Femur (tissue), 1 donor: ENCODE measurements around the gene PGA4.
"Not testable (repeated sequence)": the region's sequence is repeated elsewhere in the genome, so short reads cannot be mapped to it uniquely, and the experiment has no call there.

Experiments used
- DNase-seq: peaks from one replicate; pipeline ENCODE4 v3.0.0-alpha.2; 2017

Gene PGA4

DNA sequence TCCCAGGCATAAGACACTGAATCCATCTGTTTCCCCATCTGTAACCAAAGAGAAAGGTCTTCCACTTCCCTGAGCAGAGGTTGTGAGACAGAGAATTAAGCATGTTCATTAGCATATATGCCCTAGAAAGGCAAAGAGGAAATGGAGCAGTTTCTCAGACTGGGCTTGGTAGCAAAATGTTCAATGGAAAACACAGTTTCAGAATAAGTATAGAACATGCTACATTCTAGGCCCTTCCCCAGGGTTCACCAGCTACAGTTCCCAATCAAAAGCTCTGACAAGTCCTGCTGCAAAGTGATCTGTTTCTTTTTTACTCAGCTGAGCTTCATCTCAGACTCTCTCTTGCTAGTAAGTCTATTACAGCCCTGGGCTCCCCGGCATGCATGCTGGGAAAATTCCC is 30.2 kb downstream of the PGA4 start:
- not testable (repeated sequence) for DNase-seq

DNA sequence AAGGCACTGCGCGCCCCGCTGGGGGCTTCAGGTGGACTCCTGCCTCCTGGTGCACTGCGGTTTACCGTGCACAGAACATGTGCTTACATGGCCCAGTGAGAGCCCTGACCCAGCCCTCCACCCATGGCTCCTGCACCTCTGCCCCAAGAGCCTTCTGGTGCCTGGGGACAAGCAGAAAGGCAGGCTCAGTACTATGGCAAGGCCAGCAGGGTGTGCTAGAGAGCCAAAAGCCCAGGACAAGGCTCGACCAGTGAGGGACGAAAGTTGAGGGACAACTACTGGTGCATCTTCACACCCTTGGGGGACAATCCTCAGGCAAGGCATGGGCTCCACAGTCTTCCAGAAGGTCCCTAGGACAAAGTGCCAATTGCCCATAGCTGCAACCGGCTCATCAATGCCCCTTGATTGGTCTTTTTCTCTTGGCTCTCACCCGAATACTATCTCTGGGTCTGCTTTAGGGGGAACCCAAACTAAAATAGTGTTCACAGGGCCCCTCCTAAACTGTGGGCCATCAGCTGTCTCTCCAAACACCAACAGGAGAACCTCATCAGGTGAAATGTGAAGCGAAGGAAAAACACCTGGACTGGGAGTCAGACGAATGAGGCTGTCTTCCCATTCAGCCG is 32.4 kb downstream of the PGA4 start:
- DNase-seq = peak; percentile 67

DNA sequence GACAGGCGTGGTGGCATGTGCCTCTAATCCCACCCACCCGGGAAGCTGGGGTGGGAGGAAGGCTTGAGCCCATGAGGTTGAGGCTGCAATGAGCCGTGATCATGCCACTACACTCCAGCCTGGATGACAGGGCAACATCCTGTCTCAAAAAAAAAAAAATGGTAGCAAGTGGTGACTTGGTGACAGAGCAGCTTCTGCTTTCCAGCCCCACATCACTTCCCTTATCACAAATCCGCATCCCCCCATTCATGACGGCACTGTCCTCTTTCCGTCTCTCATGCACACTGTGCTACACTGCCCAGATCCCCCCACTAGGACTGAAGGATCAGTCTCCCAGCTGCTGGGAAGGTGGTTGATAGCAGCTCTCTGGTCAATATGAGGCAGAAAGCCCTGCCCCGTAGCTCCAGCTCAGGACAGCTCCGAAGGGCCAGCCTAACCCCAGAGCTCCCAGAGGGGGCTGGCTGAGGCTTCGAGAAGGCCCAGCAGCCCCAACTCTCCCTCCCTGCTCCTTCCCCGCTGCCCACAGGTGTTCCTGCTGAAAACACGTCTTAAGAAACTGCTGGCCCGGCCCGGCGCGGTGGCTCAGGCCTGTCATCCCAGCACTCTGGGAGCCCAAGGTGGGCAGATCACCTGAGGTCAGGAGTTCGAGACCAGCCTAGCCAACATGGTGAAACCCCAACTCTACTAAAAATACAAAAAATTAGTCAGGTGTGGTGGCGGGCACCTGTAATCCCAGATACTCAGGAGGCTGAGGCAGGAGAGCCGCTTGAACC is 34.7 kb downstream of the PGA4 start:
- no peak for DNase-seq

DNA sequence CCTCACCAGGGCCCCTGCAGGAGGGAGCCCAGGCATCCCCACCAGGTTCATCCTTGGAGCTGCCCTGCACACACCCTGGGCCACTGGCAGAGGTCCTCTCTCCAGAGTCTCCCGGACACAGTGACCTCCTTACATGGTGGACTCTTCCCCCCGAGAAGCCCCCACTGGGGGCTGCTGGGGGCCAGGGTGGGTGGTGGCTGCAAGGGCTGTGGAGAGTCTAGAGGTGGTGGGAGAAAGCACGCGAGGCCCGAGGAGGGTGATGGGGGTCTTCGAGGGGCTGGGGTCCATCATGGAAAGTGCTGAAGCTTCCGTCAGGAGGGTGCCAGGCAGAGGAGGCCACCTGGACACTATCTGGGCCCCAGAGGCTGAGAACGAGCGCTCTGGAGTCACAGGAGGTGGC is 36.4 kb downstream of the PGA4 start:
- DNase-seq = no peak

DNA sequence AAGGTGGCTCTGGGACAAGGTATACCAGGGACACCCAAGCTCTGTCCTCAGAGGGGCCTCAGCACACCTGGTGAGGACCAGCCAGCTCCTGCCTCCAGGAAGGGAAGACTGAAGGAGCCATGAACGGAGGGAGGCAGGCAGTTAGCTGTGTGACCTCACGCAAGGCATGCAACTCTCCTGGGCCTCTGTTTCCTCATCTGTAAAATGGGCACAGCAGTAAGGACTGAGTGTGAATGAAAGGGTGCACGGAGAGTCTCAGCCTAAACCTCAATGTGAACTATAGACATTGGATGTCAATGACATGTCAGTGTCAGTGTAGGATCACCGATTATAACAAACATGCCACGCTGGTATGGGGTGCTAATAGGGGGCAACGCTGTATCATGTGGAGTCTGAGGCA is 37.2 kb downstream of the PGA4 start:
- no peak for DNase-seq

DNA sequence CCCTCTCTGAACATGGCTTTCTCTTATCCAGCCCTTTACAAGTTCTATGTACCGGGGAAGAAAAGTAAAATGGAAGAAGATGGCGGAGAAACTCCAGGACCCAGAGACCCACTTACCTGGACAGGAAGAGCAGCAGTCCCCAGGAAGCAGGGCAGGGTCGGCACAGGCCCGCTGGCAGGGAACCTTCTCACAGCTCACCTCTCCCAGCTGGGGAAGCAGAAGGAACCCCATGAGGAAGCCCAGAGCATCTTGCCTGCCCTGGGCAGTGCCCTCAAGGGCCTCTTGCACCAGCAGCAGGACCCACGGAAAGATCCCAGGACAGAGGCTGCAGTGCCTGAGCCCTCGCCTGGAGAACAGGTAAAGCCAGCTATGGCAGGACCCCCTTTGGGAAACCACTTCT is 42.2 kb downstream of the PGA4 start:
- no peak for DNase-seq

DNA sequence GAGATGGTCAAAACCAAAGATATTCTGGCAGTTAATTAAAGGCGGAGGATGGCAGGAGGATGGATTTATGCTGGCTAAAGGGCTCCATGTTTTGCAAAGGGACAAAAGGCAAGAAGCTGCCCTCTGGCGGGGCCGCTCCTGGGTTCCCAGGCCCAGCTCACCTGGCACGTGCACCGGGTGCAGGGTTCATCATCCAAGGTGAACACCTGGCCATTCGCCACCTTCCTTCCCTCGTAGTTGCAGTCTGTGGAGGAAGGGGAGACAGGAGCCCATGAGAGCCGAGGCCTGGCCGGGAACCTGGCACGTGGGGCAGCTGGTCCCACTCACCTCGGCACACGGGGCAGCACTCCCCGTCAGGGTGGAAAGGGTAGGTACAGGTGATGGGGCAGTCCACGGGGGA is 42.6 kb downstream of the PGA4 start:
- DNase-seq = no peak

DNA sequence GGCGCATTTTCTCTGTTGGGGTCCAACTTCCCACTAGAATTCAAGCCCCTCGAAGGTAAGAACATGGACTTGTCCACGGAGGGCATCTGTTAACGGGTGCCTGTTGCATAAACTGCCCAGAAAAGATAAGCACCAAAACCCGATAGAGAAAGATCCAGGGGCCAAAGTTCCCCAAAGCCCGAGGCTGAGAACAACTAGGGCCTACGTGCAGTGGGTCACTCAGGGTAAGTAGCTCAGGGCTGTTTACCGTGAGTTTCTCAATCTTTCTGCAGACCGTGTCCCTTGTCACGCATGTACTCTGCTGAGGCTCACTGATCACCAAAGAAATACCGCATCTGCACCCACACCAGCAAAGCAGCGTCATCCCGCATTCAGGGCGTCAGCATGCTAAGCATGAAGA is 43.2 kb downstream of the PGA4 start:
- no peak for DNase-seq

DNA sequence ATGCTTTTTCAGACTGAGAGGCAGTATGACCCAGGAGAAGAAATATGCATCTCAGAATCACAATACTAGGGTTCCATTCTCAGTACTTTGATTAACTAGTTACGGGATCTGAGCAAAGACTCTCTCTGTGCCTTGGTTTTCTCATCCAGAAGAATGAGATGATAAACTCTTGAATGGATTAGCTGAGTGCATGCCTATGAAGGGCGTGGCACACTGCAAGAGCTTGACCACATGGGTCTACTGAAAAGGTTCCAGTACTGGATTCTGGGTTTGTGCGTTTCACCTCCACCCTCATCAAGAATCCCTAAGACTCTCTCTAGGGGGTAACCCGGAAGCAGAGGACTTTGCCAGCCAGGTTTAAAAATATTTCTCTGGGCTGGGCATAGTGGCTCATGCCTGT is 44.5 kb downstream of the PGA4 start:
- DNase-seq = no peak

DNA sequence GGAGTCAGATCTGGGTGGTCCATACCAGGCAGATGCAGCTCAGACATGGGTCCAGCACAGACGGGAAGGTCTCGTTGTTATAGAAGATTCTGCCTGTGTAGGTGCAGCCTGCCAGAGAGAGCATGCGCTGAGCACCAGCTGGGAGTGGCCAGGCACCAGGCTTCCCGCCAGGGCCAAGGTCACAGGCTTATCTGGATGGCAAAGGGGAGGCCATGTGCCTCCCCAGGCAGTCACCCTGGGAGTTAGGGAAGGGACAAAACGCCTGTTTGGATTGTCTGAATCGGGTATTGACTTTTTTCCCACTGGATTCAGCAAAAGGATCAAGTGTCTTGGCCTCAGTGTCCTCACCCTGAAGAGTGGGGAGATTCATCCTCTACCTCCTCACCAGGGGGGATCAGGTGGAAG is 45.3 kb downstream of the PGA4 start:
- no peak for DNase-seq

DNA sequence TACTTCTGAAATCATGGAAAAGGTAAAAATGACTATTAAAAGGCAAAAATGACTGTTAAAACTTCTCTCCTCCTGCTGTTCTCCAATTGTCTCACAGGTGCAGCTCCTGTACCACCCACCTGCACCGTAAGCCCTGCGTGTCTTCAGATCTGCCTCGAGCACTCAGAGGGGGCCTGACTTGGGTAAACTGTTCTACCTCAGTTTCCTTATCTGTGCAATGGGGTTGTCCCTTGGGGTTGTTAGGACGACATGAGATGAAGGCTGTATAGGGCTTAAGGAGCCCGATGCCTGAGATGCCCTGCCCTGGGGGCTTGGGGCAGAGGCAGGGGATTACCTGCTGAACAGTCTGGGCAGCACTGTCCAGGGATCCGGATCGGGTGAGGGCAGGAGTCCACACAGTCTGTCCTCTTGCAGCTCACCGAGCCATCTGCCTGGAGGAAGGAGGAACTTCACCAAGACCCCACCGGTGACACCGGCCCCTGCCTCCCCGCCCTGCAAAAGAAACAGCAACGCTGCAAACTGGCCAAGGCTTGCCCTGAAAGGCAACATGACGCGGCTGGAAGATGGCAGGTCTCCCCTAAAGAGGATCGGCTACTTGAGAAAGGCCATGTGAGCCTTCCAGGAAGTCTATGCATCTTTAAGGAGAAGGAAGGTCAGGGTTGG is 46.6 kb downstream of the PGA4 start:
- no peak for DNase-seq

DNA sequence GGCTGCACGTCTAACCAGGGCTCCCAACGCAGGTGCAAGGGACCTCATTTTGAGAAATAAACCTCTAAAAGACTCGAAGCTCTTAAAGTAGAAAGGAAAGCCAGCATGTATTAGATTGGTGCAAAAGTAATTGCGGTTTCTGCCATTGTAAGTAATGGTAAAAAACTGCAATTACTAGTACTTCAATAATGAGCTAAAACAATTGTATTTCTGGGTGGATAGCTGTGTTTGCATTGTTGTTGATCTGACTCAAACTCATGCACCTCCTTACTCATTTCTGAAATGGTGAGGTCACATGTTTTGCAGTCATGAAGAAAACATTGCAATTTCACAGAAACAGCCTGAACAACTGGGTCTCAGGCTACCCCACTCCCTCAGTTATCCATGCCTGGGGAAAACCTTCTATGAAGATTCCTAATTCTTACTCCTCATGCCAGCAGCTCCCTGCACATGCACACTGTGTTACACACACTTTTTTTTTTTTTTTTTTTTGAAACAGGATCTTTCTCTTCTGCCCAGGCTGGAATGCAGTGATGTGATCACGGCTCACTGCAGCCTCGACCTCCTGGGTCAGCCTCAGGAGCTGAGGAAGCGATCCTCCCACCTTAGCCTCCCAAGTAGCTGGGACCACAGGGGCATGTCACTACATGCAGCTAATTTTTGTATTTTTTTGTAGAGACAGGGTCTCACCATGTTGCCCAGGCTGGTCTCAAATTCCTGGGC is 48.4 kb downstream of the PGA4 start:
- DNase-seq = no peak

DNA sequence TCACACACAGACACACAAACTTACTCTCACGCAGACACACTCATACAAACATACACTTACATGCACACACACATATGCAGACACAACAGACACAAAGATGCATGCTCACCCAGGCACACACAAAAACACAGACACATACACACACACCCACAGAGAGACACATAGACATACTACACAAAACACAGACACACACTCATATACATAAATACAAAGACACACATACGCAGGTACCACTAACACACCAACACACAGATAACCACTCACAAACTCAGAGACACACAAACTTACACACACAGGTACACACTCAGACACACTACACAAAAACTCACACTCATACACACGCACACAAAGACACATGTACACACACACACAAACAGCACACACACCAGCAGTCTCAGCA is 50.6 kb downstream of the PGA4 start:
- no peak for DNase-seq

DNA sequence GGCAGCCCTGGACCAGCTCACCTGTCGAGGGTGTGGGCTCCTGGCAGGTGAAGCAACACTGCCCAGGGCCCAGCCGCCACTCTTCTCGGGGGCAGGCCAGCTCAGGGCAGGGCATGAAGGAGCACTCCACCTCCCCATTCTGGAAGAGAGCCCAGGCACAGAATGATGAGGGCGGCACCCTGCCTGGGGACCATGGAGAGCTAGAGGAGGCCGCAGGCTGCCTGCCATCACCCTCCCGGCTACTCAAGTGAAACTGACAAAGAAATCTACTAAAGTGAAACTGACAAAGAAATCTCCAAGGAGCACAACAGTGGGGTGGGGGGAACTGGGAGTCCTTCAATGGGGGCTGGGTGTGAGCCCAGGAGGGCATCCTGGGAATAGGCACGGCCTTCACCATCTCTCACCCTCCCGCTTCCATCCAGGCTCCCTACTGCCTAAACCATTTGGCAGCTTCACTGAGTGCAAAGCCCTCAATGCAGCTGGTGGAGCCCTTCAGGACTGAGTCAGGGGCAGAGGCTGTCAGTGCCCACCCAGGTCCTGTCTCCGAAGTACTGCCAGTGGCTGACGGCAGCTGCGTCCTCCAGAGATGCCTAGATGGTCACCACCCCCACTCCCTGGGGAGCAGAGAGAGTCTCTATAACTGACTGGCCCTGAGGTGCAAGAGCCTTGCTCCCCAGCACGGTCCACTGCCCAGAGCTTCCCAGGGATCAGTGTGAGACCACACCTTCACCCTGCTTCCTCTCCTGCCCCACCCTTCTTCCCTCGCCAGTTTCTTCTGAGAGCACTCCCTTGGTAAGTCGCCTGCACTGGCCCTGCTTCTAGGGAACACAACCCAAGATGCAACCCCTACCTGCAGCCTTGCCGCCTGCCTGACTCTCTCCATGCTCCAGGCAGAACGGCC is 51.3 kb downstream of the PGA4 start:
- DNase-seq = no peak

DNA sequence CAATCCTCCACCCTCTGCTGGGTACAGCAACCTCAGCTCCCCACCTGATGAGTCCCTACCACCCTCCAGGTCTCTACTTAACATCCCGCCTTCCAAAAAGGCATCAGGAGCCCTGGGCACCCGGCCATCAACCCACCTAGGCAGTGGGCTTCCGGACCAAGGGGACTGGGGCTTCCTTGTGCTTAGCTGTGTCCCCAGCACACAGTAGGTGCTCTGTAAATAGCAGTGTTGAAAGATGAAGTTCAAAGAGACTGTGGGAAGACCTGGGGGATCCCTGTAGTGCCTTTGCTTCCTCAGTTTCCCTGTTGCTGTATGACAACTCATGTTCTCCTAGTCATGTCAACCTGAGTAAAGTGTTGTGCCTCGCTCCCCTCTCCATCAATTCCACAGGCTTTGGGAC is 51.9 kb downstream of the PGA4 start:
- DNase-seq = no peak

DNA sequence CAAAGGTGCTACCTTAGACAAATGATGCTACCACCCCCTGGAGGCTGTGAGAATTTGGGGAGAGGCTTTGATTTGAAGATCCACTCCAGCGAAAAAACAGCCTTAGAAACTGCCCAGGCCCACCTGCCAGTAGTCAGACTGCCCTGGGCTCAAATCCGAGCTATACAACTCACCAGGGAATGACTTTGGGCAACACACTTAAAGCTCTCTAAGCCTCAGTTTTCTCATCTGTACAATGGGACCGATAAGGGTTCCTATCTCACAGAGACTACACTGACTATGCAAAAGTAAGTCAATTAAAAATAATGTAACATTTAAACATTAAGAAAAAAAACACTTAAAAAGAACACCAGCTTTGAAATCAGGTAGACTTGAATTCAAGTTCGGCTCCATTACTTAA is 53.0 kb downstream of the PGA4 start:
- DNase-seq = no peak

DNA sequence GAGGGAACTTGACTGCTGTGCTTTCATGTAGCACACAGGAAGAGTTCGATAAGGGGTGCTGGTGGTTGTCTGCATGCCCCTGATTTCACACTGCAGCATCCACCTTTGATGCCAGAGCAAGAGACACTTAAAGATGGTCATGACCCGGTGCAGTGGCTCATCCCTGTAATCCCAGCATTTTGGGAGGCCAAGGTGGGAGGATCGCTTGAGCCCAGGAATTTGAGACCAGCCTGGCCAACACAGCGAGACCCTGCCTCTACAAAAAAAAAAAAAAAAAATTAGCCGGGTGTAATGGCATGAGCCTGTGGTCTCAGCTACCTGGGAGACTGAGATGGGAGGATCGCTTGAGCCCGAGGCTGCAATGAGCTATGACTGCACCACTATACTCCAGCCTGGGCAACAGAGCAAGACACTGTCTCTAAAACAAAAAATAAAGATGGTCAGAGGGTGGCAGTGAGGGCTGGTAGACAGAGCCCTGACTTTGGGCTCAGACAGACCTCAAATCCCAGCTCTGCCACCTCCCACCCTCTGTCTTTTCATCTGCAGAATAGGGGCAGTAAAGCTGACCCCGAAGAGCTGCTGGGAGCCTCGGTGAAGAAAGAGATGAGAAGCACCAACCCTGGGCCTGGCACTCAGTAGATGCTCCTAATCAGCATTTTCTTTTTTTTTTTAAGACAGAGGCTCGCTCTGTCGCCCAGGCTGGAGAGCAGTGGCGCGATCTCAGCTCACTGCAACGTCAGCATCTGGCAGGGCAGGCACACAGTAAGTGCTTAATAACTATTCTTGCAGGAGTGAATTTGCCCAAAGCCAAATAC is 55.2 kb downstream of the PGA4 start:
- DNase-seq = no peak

DNA sequence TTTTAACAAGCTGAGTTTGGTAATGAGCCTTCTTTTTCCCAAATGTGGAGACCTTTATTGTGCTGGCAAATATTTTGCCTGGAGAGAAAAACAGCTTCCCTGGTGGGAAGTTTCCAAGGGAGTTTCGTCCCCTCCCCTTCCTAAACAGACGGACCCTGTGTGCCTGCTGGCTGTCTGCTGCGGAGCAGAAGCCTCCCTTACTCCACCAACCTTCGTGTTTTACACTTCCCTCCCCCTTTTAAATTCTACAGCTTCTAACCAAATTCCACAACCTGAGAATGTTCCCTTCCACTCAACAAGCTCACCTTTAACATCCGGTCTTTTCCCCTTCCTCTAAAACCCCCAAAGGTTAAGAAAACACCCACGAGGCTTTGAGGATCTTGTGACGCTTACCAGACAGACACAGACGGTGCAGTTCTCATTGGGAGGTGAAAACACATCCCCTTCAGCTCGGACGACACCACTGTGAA is 55.9 kb downstream of the PGA4 start:
- DNase-seq = no peak

DNA sequence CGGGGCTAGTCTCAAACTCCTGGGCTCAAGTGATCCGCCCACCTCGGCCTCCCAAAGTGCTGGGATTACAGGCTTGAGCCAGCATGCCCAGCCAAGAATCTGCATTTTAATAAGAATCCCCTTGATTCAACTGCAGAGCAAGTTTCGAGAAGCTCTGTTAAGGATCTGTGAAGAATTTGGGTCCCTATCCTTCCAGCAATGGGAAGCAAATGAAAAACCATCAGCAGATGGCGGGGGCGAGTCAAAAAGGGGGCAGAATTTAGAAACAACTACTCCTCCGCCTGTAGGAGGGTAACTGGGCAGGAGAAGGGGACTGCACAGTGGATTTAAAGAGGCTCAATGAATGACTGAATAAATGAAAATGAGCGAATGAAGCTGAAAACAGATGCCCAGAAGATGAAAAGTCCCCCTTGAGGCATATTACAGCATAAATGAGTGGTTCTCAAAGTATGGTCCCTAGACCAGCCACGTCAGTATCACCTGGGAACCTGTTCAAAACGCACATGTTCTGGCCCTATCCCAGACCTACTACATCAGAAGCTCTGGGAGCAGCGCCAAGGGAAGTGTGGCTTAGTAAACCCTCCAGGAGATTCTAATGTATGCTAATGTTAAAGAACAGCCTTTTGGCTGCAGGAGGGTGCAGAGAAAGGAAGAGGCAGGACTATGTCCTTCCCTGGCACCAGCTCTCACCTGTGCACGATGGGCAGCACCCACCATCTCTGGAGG is 58.0 kb downstream of the PGA4 start:
- DNase-seq = no peak

DNA sequence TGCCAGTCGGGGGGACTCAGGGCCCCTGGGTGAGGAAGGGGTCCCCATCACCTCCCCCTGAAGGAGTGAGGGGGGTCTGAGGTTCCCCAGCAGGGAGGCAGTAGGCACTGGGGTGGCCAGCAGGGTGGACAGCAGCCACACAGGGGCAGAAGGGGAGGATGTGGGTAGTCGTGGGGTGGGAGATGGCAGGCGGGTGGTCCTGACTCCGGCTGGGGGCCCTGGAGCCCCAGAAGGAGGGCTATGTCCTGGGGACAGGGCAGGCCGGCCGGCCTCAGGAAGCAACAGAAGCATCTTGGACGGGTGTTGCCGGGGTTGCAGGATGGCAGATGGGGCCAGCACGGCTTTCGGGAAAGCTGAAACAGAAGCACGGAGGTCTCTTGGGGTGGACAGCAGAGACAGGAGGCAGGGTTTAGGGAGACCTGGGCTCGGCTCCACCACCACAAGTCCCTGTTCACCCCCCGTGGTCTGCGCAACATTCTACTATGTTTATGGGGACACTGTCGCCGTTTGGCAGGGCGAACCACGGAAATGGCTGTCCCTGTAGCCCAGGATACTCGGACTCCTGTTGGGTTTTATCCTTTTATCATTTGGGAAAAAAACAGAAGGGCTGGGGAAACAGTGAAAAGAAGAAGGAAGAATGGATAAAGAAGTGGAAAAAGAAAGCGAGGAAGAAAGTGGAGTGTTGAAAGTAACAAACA is 58.9 kb downstream of the PGA4 start:
- no peak for DNase-seq
